Osteoblast (primary cell): Measurements from ENCODE around the gene PYROXD2. TPM values are rescaled to one million over a fixed set of nuclear protein-coding genes. Genes with fewer than 3 reads are reported as not detected.

Source experiments
- DNase-seq: peaks from one replicate; pipeline ENCODE4 v3.0.0; 2011; ENCODE audit warnings: low spot score, mixed read lengths; ENCODE audit not compliant: insufficient read length; ENCODE audit errors: missing footprints
- H2AFZ ChIP-seq: 2 replicates; pipeline ENCODE4 v1.6.0; 2011; ENCODE audit warnings: mild to moderate bottlenecking, low read length
- H3K27ac ChIP-seq: 2 replicates; pipeline ENCODE4 v1.5.1; 2011; ENCODE audit warnings: mild to moderate bottlenecking, low read depth, low read length, moderate library complexity
- H3K27me3 ChIP-seq: 2 replicates; pipeline ENCODE4 v1.6.0; 2012; ENCODE audit warnings: mild to moderate bottlenecking, control low read depth, inconsistent platforms, low read length, moderate library complexity; ENCODE audit not compliant: insufficient read depth
- H3K36me3 ChIP-seq: 2 replicates; pipeline ENCODE4 v1.5.1; 2011; ENCODE audit warnings: mild to moderate bottlenecking, low read length, control low read depth, moderate library complexity; ENCODE audit not compliant: insufficient read depth
- H3K4me1 ChIP-seq: 2 replicates; pipeline ENCODE4 v1.5.1; 2011; ENCODE audit warnings: mild to moderate bottlenecking, low read length, control low read depth, moderate library complexity; ENCODE audit not compliant: insufficient read depth
- H3K4me2 ChIP-seq: 2 replicates; pipeline ENCODE4 v1.6.0; 2011; ENCODE audit warnings: mild to moderate bottlenecking, low read length; ENCODE audit not compliant: insufficient read depth
- H3K4me3 ChIP-seq: fragments of 200-600 bp; sonication (generic); 3 replicates; pipeline ENCODE4 v1.5.1; 2012; ENCODE audit warnings: mild to moderate bottlenecking, low read length, inconsistent platforms; ENCODE audit not compliant: insufficient read depth
- H3K79me2 ChIP-seq: 2 replicates; pipeline ENCODE4 v1.6.0; 2012; ENCODE audit warnings: mild to moderate bottlenecking, low read length, control low read depth, inconsistent platforms; ENCODE audit not compliant: insufficient read depth
- H3K9me3 ChIP-seq: 2 replicates; pipeline ENCODE4 v1.5.1; 2011; ENCODE audit warnings: low read depth, low read length, control low read depth
- H4K20me1 ChIP-seq: 2 replicates; pipeline ENCODE4 v1.6.0; 2012; ENCODE audit warnings: mild to moderate bottlenecking, low read length, control low read depth; ENCODE audit not compliant: insufficient read depth
- small RNA-seq: library from RNA; depleted of rRNA; stranded (forward); fragments of <200 nt; gene quantifications from one replicate; pipeline ENCODE3, GENCODE V24; 2012
- total RNA-seq: library from RNA; depleted of rRNA; stranded (reverse); fragments of >200 nt; gene quantifications from 2 replicates; pipeline ENCODE4 v1.2.3, GENCODE V29; 2012
- TF ChIP-seq, protein P1 (sequence below): IDR thresholded peaks from 2 replicates; pipeline ENCODE4 v1.5.1; 2011; ENCODE audit warnings: mild to moderate bottlenecking, low read depth, low read length, moderate library complexity; ENCODE audit errors: extremely low read depth

Gene PYROXD2
- total RNA-seq, 1 donor = 11.6 TPM

GRCh38 chr10:98339799-98340198, 75.2 kb downstream of the PYROXD2 start:
- Histone ChIP-seq H3K27me3 (no peaks in the 10 kb centered on the region), H3K79me2 (no peaks in the 10 kb centered on the region), H3K4me3 (no peak overlapping the region), H4K20me1 (no peaks in the 10 kb centered on the region), H2AFZ (no peak overlapping the region), H3K36me3 (no peaks in the 10 kb centered on the region), H3K4me2 (no peak overlapping the region), H3K27ac (no peak overlapping the region), H3K9me3 (no peaks in the 10 kb centered on the region), H3K4me1 (peaks cover 53% of the 10 kb centered on the region)
- TF ChIP-seq, protein P1, sequence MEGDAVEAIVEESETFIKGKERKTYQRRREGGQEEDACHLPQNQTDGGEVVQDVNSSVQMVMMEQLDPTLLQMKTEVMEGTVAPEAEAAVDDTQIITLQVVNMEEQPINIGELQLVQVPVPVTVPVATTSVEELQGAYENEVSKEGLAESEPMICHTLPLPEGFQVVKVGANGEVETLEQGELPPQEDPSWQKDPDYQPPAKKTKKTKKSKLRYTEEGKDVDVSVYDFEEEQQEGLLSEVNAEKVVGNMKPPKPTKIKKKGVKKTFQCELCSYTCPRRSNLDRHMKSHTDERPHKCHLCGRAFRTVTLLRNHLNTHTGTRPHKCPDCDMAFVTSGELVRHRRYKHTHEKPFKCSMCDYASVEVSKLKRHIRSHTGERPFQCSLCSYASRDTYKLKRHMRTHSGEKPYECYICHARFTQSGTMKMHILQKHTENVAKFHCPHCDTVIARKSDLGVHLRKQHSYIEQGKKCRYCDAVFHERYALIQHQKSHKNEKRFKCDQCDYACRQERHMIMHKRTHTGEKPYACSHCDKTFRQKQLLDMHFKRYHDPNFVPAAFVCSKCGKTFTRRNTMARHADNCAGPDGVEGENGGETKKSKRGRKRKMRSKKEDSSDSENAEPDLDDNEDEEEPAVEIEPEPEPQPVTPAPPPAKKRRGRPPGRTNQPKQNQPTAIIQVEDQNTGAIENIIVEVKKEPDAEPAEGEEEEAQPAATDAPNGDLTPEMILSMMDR = no peak
- no peak for DNase-seq

DNA sequence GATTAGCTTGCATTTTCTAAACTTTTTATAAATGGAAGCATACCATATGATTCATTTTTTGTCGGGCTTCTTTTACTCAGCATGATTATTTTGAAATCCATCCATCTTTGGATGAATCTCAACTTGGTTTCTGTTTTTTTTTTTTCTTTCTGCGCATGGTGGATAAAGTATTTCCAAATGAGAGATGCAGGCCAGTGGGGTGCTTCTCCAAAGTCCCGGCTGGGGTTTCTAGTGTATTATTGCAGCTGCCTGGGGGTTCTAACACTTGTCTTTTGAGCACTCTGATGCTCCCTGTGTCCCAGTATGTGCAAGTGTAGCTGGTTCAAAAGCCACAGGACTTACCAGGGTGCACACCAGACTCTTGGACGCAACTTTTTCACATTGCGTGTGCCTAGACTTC, 76.1 kb downstream of the PYROXD2 start:
- H3K36me3 ChIP-seq = no peaks in the 10 kb centered on the region
- H3K4me1 ChIP-seq = peaks cover 44% of the 10 kb centered on the region
- DNase-seq = no peak
- H2AFZ ChIP-seq = peak overlapping the region; percentile 38
- peak overlapping the region; percentile 47 for H3K4me2 ChIP-seq
- no peaks in the 10 kb centered on the region for H3K79me2 ChIP-seq
- H3K4me3 ChIP-seq = peak overlapping the region; percentile 31
- H4K20me1 ChIP-seq = no peaks in the 10 kb centered on the region
- no peaks in the 10 kb centered on the region for H3K27me3 ChIP-seq
- TF ChIP-seq, protein P1 = no peak
- H3K27ac ChIP-seq = peak overlapping the region; percentile 85
- no peaks in the 10 kb centered on the region for H3K9me3 ChIP-seq

- Histone ChIP-seq H3K27me3 (no peaks in the 10 kb centered on the region), H3K27ac (peak overlapping the region; percentile 85), H3K36me3 (no peaks in the 10 kb centered on the region), H4K20me1 (no peaks in the 10 kb centered on the region), H3K79me2 (no peaks in the 10 kb centered on the region), H3K9me3 (no peaks in the 10 kb centered on the region), H3K4me3 (peak overlapping the region; percentile 31), H3K4me2 (peak overlapping the region; percentile 47), H2AFZ (no peak overlapping the region), H3K4me1 (peaks cover 44% of the 10 kb centered on the region)
- TF ChIP-seq, protein P1 = peak; percentile 36
- peak; percentile 87 for DNase-seq
Measured at GRCh38 chr10:98338318-98338717, 76.7 kb downstream of the PYROXD2 start.

DNA sequence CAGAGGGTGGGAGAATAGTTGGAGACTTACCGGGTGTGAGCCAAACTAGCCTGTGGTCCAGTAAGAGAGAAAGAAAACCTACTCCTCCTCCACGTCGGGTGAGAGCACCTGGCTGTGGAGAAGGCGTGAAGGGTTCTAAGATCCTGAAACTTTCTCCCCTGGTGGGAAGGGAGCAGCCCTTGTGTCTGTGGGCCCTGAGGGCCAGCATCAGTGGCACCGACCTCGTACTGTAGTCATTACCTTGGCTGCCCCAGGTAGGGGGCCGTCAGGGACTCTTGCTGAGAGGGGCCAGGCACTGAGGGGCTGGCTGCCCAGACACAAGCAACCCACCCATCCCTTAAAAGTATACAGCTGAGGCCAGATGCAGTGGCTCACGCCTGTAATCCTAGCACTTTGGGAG, 77.5 kb downstream of the PYROXD2 start:
- Histone ChIP-seq H3K4me3 (no peak overlapping the region), H4K20me1 (no peaks in the 10 kb centered on the region), H3K9me3 (no peaks in the 10 kb centered on the region), H3K27ac (peak overlapping the region; percentile 85), H3K27me3 (no peaks in the 10 kb centered on the region), H3K4me2 (no peak overlapping the region), H2AFZ (no peak overlapping the region), H3K4me1 (peaks cover 44% of the 10 kb centered on the region), H3K36me3 (no peaks in the 10 kb centered on the region), H3K79me2 (no peaks in the 10 kb centered on the region)
- no peak for DNase-seq
- TF ChIP-seq, protein P1 = no peak

Small RNAs within 50 kb of the gene (small RNA-seq; reads per million reads assigned to genes)
- gene MIR4685 = not detected

Other genes with a start within 250 kb of the PYROXD2 start
- 28.6 and 36.6 TPM in 2 replicates for gene LOXL4, start 147.0 kb downstream of the PYROXD2 start, total RNA-seq
- gene HPS1, start 31.8 kb upstream of the PYROXD2 start, total RNA-seq = 52.1 and 61.9 TPM in 2 replicates